Raji (cell line): Measurements from ENCODE around the gene PIP5KL1.

Experiments used
- POLR2A ChIP-seq: IDR thresholded peaks from 2 replicates; pipeline ENCODE4 v1.6.1; 2011; ENCODE audit warnings: low read depth, low read length, control low read depth; ENCODE audit not compliant: insufficient read depth

The PIP5KL1 gene

GRCh38 chr9:127935765-127936221, 5.2 kb upstream of the PIP5KL1 start:
- TF ChIP-seq POLR2A, result no peak

- TF ChIP-seq POLR2A, result no peak
Observed at GRCh38 chr9:127934986-127935385, 4.4 kb upstream of the PIP5KL1 start.

DNA sequence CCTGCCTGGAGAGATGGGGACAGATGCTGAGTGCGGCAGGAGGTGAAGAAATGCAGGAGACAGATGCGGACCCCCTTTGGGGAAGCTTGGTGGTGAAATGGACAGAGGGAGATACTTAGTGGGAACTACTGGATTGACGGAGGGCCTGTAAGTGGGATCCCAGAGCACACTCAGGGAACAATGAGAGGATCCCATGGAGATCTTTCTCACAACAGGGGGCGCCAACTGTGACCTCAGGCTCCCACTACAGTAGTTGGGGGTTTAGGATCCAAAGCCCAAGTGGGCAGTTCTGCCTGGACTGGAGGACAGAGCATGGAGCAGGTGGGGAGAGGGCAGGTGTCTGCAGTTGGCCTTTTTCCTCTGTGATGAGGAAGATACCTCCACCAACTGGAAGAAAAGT, 3.7 kb upstream of the PIP5KL1 start:
- TF ChIP-seq POLR2A, result no peak

- no peak for TF ChIP-seq POLR2A
Observed at GRCh38 chr9:127931092-127931881, 710 bp upstream of the PIP5KL1 start.

GRCh38 chr9:127929625-127929979, 975 bp downstream of the PIP5KL1 start:
- no peak for TF ChIP-seq POLR2A

GRCh38 chr9:127928676-127929624, 1.6 kb downstream of the PIP5KL1 start:
- TF ChIP-seq POLR2A, result no peak

DNA sequence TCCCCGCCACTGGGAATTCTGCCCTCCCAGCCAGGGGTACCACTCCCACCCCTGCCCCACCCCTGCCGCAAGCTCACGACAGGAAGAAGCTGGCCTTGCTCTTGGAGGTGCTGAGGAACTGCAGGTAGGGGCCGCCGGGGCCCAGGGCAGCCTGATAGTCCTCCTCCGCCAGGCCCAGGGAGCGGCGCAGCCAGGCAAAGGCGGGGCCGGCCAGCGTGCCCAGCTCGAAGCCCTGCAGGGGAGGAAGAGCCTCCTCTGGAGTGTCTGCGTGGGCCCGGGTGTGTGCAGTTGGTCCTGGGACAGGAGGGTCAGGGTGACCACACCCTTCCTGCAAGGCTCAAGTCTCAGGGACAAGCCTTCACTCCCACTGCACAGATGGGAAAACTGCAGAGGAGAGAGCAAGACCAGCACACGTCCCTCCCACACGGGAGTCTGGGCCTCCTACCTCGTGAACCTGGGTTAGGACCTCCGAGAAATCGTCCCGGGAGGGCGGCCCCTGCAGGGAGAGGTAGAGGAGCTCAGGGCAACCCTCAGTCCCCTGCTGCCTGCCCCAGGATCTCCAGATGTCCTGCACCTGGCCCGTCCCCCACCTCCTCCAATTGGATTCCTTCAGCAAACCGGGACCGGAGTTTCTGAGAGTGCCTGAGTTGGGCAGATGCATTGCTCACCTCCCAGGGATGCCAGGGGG, 2.4 kb downstream of the PIP5KL1 start:
- no peak for TF ChIP-seq POLR2A

GRCh38 chr9:127927201-127927987, 3.2 kb downstream of the PIP5KL1 start:
- TF ChIP-seq POLR2A, result no peak; the same call in 1 of the 2 replicates

DNA sequence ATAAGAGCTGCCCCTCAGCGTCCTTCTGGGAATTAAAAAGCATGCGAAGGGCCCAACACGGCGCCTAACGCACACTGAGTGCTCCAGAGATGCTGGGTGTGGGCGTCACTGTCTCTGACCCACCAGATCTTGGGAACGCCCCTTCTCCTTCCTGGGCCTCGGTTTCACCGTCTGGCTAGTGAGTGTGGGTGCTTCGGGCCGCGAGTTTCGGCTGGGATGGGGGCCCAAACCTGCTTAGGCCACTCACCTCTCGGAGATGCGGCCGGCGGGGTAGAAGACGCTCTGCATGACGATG, 3.7 kb downstream of the PIP5KL1 start:
- no peak for TF ChIP-seq POLR2A

DNA sequence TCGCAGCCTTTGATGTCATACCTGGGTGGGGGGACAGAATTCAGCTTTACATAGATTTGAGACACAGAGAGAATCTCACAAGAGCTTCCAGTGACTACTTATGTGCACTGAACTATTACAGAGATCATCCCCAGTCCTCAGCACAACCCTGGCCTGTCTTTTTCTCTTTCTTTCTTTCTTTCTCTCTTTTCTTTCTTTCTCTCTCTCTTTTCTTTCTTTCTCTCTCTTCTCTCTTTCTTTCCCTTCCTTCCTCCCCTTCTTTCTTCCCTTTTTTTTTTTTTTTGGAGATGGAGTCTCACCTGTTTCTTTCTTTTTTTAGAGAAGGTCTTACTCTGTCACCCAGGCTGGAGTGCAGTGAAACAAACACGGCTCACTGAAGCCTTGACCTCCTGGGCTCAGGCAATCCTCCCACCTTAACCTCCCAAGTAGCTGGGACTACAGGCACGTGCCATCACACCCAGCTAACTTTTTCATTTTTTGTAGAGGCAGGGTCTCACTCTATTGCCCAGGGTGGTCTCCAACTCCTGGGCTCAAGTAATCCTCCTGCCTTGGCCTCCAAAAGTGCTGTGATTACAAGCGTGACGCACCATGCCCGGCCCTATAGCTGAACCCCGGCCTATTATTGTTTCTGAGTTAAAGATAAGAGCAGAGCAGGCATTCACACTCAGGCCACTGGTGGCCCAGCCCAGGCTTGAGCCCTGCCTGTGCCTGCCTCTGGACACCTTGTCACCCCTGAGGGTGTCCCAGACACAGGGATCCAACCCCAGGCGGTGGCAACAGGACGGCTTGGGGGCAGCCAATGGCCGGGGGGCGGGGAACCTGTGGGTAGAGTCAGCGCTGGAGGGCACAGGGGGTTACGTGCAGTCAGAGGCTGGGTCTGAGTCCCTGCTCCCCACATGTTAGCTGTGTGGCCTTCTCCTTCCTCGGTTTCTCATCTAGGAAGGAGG, 4.3 kb downstream of the PIP5KL1 start:
- TF ChIP-seq POLR2A, result no peak

DNA sequence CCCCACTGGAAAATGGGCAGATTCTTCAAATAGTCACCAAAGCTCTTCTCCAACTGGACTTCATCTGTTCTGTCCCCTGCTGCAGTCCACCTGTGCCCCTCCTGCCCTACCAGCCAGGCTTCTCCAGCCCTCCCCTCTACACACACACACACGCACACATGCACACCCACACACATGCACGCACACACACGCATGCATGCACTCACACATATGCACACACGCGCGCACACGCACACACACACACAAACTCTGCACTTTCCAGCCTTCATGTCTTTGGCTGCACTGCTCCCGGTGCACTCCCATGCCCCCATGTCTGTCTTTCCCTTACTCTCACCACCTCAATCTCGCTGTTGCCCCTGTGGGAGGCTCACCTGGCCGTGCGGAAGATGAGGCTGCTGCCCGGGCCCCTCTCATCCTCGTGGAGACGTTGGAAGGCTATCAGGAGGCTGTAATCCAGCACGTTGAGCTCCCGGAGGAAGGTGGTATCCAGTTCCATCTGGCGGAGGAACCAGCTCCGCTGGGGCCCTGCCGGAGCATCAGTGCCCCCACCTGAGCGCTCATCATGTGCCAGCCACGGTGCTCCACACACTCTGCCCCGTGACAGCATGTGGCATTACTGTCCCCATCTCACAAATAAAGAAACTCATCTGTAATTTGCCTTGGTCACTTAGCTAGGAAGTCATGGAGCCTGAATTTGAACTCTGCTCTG, 5.7 kb downstream of the PIP5KL1 start:
- TF ChIP-seq POLR2A, result no peak

GRCh38 chr9:127923771-127924170, 6.8 kb downstream of the PIP5KL1 start:
- no peak for TF ChIP-seq POLR2A

GRCh38 chr9:127923046-127923445, 7.5 kb downstream of the PIP5KL1 start:
- no peak for TF ChIP-seq POLR2A
